Prostate gland (tissue), 2 donors: Measurements from ENCODE around the gene CEP295NL.

Experiments used
- POLR2A ChIP-seq: fragments of 450-650 bp; IDR thresholded peaks from one replicate; pipeline ENCODE4 v1.6.1; 2016; ENCODE audit warnings: antibody characterized with exemption, mild to moderate bottlenecking
- POLR2AphosphoS5 ChIP-seq: sonication (generic); formaldehyde crosslinking; IDR thresholded peaks from one replicate; pipeline ENCODE4 v1.6.1; 2017; ENCODE audit warnings: antibody characterized with exemption
- TF ChIP-seq, protein P1 (sequence below), 4 experiments: fragments of 200-600 bp in 2 of 4; fragments of 450-650 bp in 2 of 4; sonication (generic) in 2 of 4; IDR thresholded peaks; 1 replicate in 3 of 4; 2 replicates in 1 of 4; pipeline ENCODE4 v1.5.1; 2016 to 2019; ENCODE audit warnings: antibody characterized with exemption in 4 of 4, mild to moderate bottlenecking in 2 of 4, moderate library complexity in 2 of 4

DNA sequence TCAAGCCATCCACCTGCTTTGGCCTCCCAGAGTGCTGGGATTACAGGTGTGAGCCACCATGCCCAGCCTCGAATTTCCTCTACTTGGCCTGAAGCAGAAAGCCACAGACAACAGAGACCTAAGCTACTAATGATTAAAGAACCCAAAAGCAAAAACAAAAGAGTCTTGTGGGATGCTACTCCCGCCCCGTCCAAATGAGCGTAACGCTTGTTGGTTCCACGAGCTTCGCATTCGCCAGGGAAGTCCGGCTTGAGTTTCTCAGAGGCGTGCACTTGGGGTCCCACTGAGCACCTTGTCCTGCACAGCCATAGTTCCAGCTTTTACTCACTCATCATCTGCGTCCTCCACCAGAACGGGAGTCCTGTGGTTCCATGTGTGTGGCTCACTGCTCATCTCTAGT lies 16.0 kb downstream of the CEP295NL start:
- no peak for TF ChIP-seq POLR2A
- TF ChIP-seq, protein P1, sequence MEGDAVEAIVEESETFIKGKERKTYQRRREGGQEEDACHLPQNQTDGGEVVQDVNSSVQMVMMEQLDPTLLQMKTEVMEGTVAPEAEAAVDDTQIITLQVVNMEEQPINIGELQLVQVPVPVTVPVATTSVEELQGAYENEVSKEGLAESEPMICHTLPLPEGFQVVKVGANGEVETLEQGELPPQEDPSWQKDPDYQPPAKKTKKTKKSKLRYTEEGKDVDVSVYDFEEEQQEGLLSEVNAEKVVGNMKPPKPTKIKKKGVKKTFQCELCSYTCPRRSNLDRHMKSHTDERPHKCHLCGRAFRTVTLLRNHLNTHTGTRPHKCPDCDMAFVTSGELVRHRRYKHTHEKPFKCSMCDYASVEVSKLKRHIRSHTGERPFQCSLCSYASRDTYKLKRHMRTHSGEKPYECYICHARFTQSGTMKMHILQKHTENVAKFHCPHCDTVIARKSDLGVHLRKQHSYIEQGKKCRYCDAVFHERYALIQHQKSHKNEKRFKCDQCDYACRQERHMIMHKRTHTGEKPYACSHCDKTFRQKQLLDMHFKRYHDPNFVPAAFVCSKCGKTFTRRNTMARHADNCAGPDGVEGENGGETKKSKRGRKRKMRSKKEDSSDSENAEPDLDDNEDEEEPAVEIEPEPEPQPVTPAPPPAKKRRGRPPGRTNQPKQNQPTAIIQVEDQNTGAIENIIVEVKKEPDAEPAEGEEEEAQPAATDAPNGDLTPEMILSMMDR (IDR thresholded peaks at IDR 0.05): no peak
- no peak for TF ChIP-seq POLR2AphosphoS5
